Right lobe of liver (tissue), 4 donors: ENCODE results near the gene NUAK1.

ENCODE experiments used
- POLR2A ChIP-seq: fragments of 450-650 bp; IDR thresholded peaks from one replicate; pipeline ENCODE4 v1.6.1; 2017; ENCODE audit warnings: antibody characterized with exemption, mild to moderate bottlenecking
- TF ChIP-seq, protein P1 (sequence below), 4 donors: fragments of 200-600 bp in 3 of 4; fragments of 450-650 bp in 1 of 4; IDR thresholded peaks; one replicate each; pipeline versions ENCODE4 v1.5.1 to v1.8.0; 2016 to 2022; ENCODE audit warnings: antibody characterized with exemption in 4 of 4, mild to moderate bottlenecking in 2 of 4
- donor health status: DM: no; HTN: no; CAD: no.
- donor health status: DM: no; HTN: no; CAD: no.
- donor health status: DM: no; HTN: yes; CAD: no.

DNA sequence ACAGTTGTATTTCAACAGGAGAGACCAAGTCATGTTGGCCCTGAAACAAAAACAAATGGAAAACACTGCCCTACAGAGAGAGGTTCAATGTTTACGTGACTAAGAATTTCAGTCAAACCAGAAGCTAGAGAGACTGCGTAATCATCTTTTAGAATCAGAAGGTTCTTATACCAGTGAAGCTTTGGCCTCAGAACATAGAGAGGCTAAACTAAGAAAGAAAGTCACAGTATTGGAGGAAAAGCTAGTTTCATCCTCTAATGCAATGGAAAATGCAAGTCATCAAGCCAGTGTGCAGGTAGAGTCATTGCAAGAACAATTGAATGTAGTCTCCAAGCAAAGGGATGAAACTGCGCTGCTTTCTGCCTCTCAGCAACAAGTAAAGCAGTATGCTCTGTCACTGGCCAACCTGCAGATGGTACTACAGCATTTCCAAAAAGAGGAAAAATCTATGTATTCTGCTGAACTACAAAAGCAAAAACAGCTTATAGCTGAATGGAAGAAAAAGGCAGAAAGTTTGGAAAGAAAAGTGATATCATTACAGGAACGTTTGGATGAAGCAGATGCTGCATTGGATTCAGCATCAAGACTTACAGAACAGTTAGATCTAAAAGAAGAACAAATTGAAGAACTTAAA lies 32.5 kb upstream of the NUAK1 start:
- TF ChIP-seq, protein P1, sequence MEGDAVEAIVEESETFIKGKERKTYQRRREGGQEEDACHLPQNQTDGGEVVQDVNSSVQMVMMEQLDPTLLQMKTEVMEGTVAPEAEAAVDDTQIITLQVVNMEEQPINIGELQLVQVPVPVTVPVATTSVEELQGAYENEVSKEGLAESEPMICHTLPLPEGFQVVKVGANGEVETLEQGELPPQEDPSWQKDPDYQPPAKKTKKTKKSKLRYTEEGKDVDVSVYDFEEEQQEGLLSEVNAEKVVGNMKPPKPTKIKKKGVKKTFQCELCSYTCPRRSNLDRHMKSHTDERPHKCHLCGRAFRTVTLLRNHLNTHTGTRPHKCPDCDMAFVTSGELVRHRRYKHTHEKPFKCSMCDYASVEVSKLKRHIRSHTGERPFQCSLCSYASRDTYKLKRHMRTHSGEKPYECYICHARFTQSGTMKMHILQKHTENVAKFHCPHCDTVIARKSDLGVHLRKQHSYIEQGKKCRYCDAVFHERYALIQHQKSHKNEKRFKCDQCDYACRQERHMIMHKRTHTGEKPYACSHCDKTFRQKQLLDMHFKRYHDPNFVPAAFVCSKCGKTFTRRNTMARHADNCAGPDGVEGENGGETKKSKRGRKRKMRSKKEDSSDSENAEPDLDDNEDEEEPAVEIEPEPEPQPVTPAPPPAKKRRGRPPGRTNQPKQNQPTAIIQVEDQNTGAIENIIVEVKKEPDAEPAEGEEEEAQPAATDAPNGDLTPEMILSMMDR (IDR thresholded peaks at IDR 0.05) = peak in 1 of 4 donors; percentile 29
- TF ChIP-seq POLR2A = no peak
